Stimulated activated CD4-positive, alpha-beta T cell treated with anti-CD3 and anti-CD28 coated beads, Interleukin-1b, Interleukin-23, amount 100 ng/mL, for 1 hour (primary cell): ENCODE results near the gene PADI2.

ENCODE experiments used
- DNase-seq, 2 donors: peaks; one replicate each; pipeline ENCODE4 v3.0.0-alpha.2; 2020; ENCODE audit warnings: low read depth in 2 of 2

Gene PADI2

DNA sequence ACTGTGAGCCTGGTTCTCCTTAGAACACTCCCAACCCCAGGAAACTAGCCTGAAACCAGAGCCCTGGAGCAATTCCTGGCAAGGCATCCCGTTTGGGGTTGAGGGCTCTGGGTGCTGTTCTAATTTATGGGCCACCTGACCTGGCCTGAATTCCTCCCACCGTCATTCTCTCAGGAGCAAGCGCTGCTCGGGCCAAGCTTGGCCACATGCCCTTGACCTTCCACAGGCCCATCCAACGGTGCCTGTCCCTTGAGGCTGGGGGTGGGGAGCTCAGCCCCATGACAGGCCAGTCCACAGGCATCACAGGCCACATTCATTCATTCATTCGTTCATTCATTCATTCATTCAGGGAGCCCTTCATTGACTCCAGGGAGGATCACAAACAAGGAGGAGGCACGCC lies 5.3 kb downstream of the PADI2 start:
- DNase-seq: no peak

DNA sequence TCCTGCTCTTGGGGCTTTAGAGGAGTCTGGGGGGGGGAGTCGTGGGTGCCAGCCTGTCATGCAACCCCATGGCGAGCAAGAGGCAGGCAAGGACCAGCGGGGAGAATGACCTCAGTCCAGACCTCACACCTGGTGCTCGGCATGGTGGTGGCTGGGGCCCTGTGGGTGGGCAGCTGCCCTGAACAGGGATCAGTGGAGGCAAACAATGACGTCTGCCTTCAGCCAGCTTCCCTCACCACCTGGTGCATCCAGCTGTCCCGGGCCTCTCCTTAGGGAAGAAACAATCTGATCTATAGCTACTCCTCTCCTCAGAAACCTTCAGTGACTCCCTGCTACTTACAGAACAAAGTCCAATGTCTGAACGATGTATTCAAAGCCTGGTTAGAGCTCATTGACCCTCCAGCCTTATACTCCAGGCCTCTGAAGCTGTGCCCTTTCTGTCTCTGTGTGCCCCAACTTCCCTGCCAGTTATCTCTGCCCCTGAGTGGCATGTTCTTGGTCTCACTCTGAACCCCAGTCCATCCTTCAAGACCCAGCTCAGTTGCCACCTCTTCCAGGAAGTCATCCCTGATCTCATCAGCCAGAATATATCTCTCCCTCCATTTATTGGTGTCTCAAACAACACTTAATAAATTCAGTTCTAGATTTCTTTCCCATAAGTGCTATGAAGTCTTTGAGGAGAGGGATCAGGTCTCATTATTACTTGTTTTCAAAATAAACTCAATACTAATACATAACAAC lies 6.6 kb downstream of the PADI2 start:
- no peak for DNase-seq

DNA sequence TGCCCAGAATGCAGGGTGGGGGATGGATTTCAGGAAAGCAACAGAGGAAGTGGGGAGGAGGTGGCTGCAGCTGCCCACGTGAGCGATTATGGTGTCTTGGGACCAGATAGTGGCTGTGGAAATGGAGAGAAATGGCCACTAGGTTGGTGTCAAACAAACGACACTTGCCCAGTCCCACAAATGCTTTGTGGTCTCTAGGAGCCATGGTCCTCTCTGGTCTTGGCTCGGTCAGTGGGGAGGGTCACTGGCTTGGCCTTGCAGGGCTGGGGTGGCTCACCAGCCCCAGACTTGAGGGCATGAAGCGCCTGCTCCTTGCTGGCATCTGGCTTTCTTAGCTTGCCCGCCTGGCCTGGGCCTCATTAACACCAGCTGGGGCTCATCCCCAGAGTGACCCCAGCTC lies 7.2 kb downstream of the PADI2 start:
- no peak for DNase-seq

DNA sequence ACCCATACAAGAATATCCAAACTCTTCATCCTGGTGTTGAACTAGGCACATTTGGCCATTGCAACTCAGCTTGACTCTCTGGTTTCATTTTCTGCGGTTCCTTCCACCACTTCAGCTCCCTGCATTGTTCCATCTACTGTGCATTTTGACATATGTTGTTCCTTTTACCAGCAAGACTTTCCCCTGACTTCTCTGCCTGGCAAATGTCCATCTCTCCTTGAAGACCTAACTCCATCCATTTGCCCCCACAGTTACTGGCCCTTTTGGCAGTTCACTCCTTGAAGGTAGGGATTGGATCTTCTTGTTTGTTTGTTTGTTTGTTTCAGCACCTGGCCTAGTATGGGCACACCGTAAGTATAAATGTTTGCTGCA lies 8.7 kb downstream of the PADI2 start:
- no peak for DNase-seq

DNA sequence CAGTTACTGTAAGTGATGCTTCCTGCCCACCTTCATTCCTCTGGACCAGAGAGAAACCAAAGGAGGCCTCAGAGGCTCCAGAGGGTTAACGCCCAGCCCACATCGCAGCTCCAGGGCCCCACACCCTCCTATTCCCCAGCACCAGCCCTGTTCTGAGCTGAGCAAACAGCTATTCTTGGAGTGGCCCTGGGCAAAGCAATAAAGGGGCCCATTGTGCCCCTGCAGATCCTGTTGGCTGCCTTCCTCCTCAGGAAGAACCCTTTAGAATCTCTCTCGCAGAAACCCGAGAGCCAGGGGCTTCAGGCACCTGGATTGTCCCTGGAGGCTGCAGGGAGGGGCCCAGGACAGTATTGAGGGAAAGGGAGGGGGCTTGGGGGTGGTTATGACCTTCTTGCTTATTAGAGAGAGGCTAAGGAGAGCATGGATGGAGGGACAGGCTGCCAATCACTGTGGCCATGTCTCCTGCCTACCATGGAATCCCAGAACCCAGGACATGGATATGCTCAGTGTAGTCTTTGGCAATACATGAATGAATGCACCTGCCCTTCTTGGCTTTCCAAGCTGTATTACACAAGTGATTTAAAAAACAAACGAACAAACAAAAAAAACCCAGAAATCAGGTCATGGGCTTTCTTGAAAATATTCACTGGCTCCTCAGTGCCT lies 9.2 kb downstream of the PADI2 start:
- no peak for DNase-seq

DNA sequence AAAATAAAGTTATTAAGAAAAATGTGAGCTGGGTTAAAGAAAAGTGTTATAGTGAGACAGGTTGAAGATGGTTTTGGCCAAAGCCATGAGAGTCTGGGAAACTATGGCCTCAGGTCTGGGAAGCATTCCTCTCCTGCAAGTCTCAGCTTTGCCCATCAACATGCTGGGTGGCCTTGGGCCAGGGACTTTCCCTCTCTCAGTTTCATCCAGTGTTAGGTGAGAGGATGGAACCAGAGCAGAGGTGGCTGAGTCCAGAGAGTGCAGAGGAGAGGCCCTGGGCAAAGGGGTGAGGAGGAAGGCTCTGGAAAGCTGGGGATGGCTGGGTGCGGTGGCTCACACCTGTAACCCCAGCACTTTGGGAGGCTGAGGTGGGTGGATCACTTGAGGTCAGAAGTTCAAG lies 10.5 kb downstream of the PADI2 start:
- no peak for DNase-seq

DNA sequence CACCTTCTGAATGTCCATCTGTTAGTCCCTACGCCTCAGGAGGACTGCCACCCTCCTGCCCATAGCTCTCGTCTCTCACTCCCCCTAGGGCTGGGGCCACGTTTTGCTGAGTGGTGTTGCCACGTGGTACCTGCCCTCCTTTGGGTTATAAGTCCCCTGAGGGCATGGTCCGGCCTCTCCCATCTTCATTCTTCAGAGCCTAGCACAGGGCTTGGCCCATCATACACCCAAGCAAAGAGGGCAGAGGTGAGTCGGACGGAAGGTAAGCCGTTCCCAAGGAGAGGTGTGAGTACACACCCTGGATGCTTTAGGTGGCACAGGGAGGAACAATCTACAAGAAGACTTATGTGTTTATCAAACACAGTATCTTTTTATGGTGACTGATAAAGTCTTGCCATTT lies 10.9 kb downstream of the PADI2 start:
- DNase-seq: no peak

DNA sequence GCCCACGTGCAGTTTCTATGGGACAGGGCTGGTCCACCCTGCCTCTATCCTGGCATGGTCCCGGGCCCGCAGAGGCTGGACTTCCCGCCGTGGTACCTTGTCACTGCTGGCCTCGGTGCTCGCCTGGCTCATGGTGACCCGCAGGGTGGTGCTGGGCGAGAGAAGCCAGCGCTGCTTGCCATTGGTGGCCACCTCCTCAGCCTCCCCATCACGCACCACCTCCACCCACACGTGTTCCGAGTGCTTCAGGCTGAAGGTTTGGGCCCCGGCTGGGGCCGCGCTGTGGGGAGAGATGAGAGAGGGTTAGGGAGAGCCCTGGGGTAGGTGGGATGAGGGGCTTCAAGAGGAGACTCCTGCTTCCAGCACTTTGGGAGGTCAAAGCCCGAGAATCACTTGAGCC lies 14.5 kb downstream of the PADI2 start:
- DNase-seq: no peak

DNA sequence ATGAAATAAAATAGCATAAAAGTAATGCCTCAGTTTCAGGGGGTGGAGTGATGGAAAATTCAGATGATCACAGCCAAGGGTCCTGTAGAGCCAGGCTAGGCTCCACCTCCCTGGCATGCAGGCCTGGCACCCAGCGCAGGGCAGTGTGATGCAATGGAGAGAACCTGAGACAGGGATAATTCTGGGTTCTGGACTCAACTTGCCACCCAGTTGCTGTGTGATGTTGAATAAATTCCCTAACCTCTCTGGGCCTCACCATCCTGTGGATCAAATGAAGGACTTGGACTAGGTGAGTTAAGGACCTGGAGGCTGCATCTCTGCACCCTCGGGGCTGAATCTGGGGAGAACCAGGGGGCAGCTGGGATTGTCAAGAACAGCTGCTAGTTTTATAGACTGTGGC lies 17.0 kb downstream of the PADI2 start:
- no peak for DNase-seq

DNA sequence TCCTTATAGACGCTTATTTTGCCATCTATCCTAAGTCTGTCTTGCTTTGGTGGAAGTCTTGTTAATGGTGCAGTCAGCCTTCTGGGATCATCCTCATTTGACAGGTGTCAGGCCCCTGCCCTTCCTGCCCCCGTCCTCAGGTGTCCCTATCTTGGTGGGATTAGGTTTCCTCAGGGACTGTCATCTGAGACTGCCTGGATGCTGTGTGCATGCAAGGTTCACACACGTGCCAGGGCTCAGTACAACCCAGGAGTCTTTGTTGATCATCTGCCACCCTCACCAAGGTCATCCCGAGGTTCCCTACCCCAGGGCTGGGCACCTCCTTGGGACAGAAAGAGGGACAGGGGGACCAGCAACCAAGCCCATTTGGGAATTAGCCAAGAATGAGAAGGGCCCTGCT lies 18.0 kb downstream of the PADI2 start:
- DNase-seq: no peak

DNA sequence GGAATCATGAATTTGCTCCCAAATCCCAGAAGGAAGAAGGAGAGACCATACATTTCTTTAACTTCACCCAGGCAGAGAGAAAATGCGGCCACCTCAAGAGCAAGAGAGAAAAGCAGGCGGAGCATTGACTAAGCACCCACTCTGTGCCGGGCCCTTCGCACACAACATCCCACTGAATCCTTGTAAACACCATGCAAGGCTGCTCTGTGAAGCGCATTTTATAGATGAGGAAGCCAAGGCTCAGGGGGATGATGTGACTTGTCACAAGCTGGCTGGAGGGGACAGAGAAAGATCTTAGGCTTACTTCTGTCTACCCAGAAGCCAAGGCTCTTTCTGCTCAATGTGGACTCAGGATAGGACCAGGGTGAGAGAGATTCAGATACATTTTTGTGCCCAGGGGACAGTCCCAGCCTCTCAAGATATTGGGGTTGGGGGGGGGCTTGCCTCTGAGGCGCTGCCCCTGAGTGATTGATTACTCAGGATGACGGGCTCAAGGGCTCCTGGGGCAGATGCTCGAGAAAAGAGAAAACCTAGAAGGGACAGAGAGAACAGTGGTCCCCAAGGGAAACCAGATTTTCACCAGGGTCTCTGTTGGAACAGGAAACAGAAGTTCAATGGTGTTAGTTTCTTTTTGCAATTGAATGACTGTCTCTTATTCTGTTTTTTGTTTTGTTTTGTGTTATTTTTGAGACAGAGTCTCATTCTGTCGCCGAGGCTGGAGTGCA lies 19.5 kb downstream of the PADI2 start:
- DNase-seq: no peak

DNA sequence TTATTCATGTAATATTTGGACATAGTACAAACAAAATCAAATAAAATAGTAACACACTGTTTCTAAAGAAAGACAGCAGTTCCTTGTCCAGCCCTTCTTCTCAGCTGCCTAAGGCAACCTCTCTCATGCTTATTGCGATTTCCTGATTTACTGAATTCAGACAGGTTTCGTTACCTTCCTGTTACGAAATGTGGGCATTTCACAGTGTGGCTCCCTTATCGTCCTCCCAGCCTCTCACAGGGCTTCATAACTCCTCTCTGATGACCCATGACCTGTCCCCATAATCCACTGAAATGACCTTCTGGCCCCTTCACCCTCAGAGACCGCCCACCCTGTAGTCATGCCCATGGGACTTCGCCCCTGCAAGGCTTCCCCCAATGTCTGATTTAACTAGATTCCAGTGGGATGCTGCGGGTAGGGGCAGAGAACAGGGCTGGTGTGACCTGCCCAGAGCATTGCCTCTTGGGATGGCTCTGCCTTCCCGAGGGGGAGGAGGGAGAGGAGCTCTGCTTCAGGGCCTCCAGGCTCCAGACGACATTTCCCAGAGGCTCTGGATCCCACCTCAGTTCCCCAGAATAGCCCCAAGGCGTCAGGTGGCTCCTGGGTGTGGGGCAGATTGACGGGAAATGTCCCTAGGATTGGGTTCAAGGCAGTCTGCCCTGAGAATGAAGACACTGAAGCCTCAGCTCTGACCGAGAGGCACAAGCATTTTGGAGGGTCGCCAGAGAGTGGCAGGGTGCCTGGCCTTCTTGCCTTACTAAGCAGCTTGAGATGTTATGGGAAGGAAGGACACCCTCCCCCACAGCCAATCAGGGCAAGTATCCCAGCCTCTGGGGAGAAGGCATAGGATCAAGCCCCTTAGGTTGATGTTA lies 20.6 kb downstream of the PADI2 start:
- no peak for DNase-seq

DNA sequence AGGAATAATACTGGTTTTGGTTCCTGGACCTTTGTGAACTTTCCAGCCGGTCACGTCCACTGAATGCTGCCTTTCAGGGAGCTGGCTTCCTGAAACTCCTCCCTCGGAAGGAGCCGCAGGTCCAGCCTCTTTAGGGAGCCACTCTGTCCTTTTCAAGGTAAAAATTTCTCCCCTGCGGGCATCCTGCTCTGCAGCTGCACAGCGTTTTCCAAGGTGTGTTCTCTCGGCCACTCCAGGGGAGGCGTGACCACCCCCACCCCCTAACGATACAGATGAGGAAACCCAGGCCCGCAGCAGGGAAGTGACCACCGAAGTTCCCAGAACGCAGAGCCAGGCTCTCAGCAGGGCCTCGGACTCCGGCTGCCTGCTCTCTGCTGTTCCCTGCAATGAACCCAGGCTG lies 21.5 kb downstream of the PADI2 start:
- no peak for DNase-seq

DNA sequence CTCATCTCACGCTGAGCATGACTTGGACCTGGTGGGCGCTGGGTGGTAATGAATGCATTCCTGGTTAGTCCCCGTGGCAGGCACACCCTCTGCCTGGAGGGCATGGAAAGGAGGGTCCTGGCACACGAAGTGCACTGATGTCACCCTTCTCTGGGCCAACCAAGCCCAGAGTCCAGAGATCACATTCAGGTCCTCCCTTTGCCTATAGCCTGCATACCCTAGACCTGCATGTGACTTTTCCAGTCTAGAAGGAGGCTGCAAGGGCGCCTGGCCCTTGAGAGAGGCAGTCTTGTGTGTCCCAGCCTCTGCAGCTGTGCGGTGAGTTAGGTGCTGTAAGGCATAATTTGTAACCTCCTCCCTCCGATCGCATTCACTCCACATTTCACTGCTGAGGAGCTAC lies 22.1 kb downstream of the PADI2 start:
- no peak for DNase-seq

DNA sequence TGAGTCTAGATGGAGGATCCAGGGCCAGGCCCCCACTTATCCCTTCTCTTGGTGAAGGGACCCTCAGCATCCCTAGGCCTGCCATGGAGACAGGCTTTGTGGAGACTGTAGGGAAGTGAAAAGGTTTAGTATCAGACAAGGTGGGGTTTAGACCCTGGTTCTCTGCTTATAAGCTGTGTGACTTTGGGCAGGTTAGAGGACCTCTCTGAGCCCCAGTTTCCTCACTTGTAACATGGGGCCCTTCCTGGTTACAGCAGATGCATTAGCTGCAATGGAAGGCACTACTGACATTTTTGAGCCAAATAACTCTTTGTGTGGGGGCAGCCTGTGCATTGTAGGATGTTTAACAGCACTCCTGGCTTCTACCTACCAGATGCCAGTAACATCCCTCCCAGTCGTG lies 22.7 kb downstream of the PADI2 start:
- DNase-seq: no peak

DNA sequence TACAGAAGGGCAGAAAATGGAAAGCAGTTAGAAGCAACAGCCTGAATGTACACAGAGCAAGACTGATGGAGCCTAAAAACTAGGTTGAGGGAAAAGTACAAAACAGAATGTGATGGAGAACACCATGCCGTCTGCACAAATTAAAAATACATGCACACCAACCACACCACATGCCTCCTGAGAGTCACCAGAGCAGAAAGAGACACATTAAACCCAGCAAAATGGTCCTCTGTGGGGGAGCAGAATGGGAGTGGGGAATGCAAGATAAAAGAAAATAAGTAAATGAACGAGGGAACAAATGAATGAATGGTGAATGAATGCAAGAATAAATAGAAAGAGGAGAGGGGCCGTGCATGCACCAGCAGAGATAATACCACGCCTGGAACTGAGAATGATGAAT lies 24.1 kb downstream of the PADI2 start:
- DNase-seq: no peak

DNA sequence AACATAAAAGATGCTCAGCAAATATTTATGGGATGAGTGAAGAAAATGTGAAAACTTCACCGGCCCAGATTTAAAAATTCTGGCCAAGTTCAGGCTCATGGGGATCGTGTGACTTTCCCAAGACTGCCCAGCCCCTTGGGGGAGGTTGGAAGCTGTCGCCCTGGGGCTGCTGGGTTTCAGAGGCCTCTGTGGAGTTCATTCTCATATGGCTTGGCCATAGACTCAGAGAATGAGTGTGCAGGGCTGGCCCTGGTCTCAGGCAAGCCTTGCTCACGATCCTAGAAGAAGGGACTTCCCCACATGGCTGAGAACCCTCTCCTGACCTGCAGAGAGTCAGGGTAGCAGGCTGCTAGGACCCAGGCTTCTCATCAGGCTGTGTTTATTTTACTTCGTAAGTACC lies 24.6 kb downstream of the PADI2 start:
- DNase-seq: no peak

DNA sequence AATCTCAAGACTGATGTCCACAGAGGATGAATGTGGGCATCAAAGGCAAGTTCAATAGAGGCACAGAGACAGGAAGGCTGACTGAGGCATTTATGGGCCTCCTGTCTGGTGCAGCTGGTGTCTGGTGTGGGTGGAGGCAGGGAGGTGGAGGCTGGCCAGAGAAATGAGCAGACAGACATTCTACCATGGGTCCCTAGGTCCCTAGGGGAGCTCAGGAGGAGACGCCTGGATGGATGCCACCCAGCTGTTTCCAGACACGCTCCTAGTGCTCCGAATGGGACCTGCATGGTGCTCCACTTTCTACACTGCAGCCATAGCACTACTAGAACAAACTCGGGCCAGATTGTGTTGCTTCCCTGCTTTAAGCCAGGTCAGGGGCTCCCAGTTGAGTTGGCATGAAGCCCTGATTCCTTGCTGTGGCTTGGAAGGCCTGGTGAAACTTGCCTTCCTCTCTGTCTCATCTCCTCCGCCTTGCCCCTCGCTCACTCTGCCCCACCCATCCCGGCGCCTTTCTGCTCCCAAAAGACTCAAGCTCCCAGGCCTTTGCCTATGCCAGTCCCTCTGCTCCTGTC lies 25.3 kb downstream of the PADI2 start:
- DNase-seq: no peak

DNA sequence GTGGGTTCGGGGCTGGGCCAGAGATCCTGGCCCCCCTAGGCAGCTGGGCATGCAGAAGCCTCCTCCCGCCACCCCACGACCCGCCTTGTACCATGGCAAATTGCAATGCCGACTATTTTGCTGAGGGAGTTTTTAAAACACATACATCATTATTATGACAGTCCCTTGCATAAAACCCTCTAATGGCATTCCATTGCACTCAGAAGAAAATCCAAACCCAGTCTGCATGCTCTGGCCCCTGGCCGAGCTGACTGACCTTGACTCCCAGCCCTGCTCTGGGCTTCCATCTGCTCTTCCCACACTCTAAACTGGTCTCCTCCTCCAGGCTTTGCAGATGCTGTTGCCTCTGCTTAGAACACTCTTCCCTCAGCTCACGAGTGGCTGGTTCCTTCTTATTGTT lies 28.0 kb downstream of the PADI2 start:
- DNase-seq: no peak

DNA sequence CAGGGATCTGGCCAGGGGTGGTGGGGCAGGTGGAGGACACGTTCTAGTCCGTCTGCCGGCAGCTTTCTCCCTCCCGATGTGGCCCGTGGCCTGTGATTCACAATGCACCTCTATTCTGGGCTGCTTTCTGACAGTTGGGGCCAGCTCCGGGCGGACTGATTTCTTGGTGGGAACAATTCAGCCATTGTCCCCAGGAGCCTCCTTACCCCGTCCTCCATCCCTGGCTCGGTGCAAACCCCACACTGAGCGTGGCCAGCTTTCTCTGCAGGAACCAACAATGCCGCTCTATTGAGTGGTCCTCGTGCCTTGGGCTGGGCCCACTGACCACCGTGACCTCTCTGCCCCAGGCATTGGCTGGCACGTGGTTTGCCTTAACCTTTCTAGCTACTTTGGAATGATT lies 29.7 kb downstream of the PADI2 start:
- no peak for DNase-seq

DNA sequence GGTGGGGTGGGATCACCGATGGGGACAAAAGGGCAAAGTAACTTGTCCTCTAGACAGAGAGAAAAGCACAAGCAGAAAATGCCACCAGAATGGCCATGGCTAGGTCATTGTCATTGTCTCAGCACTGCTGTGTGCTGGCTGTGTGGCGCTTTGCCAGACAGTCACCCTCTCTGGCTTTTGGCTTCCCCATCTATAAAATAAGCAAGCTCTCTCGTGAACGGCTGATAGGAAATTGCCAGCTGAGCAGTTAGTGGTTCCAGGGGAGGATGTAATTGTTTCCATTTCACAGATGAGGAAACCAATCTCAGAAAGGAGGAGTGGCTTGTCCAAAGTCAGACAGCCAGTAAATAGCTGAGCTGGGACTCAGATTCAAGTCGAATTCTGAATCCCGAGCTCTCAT lies 32.5 kb downstream of the PADI2 start:
- no peak for DNase-seq

DNA sequence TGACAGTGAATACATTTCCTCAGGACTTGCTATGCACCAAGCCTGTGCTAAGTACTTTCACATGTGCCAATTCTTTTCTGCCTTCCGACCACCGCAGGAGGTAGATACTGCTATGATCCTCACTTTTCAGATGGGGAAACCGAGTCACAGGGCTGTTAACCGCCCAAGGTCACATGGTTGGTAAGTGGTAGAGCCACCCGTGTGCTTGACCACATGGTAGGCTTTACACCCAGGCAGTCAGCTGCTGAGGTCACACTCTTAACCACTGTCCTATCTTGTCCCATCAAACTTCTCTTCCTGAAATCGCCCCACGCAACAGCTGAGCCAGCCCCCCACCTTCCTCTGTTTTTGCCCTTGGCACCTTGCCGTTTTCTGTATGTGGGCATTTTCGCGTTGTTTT lies 34.5 kb downstream of the PADI2 start:
- DNase-seq: no peak
